IPS-15b (cell line): ENCODE results near the gene FBXO42.

Experiments used
- H3K27me3 ChIP-seq: one replicate; pipeline ENCODE4 v1.6.1; 2013; ENCODE audit warnings: low read length; ENCODE audit not compliant: control insufficient read depth, insufficient read depth
- H3K36me3 ChIP-seq: one replicate; pipeline ENCODE4 v1.6.1; 2013; ENCODE audit warnings: low read length; ENCODE audit not compliant: control insufficient read depth, insufficient read depth
- H3K4me1 ChIP-seq: one replicate; pipeline ENCODE4 v1.6.1; 2013; ENCODE audit warnings: mild to moderate bottlenecking, low read length; ENCODE audit not compliant: control insufficient read depth, insufficient read depth
- H3K4me3 ChIP-seq: one replicate; pipeline ENCODE4 v1.5.1; 2013; ENCODE audit warnings: low read depth, low read length
- H3K9ac ChIP-seq: one replicate; pipeline ENCODE4 v1.6.1; 2013; ENCODE audit warnings: low read depth, mild to moderate bottlenecking, low read length
- H3K9me3 ChIP-seq: one replicate; pipeline ENCODE4 v1.6.1; 2013; ENCODE audit warnings: mild to moderate bottlenecking, low read length; ENCODE audit not compliant: control insufficient read depth, insufficient read depth

The FBXO42 gene

GRCh38 chr1:16340673-16341072 is 11.6 kb downstream of the FBXO42 start:
- H3K36me3 ChIP-seq: no peaks in the 10 kb centered on the region
- H3K4me1 ChIP-seq: no peaks in the 10 kb centered on the region
- no peaks in the 10 kb centered on the region for H3K27me3 ChIP-seq
- H3K9ac ChIP-seq: no peak overlapping the region
- H3K4me3 ChIP-seq: no peak overlapping the region
- no peaks in the 10 kb centered on the region for H3K9me3 ChIP-seq

- Histone ChIP-seq H3K27me3 (no peaks in the 10 kb centered on the region), H3K4me3 (no peak overlapping the region), H3K4me1 (peaks cover 3% of the 10 kb centered on the region), H3K9ac (no peak overlapping the region), H3K9me3 (no peaks in the 10 kb centered on the region), H3K36me3 (no peaks in the 10 kb centered on the region)
Measured at GRCh38 chr1:16338961-16339360, 13.3 kb downstream of the FBXO42 start.

GRCh38 chr1:16334655-16335340 is 17.5 kb downstream of the FBXO42 start:
- Histone ChIP-seq H3K9ac (no peak overlapping the region), H3K4me3 (no peak overlapping the region), H3K27me3 (no peaks in the 10 kb centered on the region), H3K4me1 (peaks cover 3% of the 10 kb centered on the region), H3K9me3 (no peaks in the 10 kb centered on the region), H3K36me3 (no peaks in the 10 kb centered on the region)

GRCh38 chr1:16326833-16327404 is 25.4 kb downstream of the FBXO42 start:
- Histone ChIP-seq H3K9me3 (no peaks in the 10 kb centered on the region), H3K36me3 (no peaks in the 10 kb centered on the region), H3K4me3 (no peak overlapping the region), H3K4me1 (no peaks in the 10 kb centered on the region), H3K27me3 (no peaks in the 10 kb centered on the region), H3K9ac (no peak overlapping the region)

GRCh38 chr1:16324456-16324890 is 27.8 kb downstream of the FBXO42 start:
- Histone ChIP-seq H3K4me3 (no peak overlapping the region), H3K36me3 (no peaks in the 10 kb centered on the region), H3K4me1 (no peaks in the 10 kb centered on the region), H3K9ac (no peak overlapping the region), H3K9me3 (no peaks in the 10 kb centered on the region), H3K27me3 (no peaks in the 10 kb centered on the region)

GRCh38 chr1:16321176-16321867 is 31.0 kb downstream of the FBXO42 start:
- Histone ChIP-seq H3K4me1 (no peaks in the 10 kb centered on the region), H3K9me3 (no peaks in the 10 kb centered on the region), H3K4me3 (no peak overlapping the region), H3K27me3 (no peaks in the 10 kb centered on the region), H3K9ac (no peak overlapping the region), H3K36me3 (no peaks in the 10 kb centered on the region)

- H3K36me3 ChIP-seq: no peaks in the 10 kb centered on the region
- H3K9me3 ChIP-seq: no peaks in the 10 kb centered on the region
- no peaks in the 10 kb centered on the region for H3K27me3 ChIP-seq
- H3K4me3 ChIP-seq: no peak overlapping the region
- no peaks in the 10 kb centered on the region for H3K4me1 ChIP-seq
- H3K9ac ChIP-seq: no peak overlapping the region
Measured at GRCh38 chr1:16318555-16318954, 33.7 kb downstream of the FBXO42 start.

GRCh38 chr1:16315437-16315836 is 36.8 kb downstream of the FBXO42 start:
- Histone ChIP-seq H3K27me3 (no peaks in the 10 kb centered on the region), H3K4me3 (no peak overlapping the region), H3K4me1 (no peaks in the 10 kb centered on the region), H3K9me3 (no peaks in the 10 kb centered on the region), H3K36me3 (no peaks in the 10 kb centered on the region), H3K9ac (no peak overlapping the region)

- Histone ChIP-seq H3K36me3 (peaks cover 6% of the 10 kb centered on the region), H3K4me3 (no peak overlapping the region), H3K9ac (no peak overlapping the region), H3K4me1 (no peaks in the 10 kb centered on the region), H3K27me3 (no peaks in the 10 kb centered on the region), H3K9me3 (no peaks in the 10 kb centered on the region)
Measured at GRCh38 chr1:16307222-16307621, 45.1 kb downstream of the FBXO42 start.

GRCh38 chr1:16302709-16303627 is 49.3 kb downstream of the FBXO42 start:
- Histone ChIP-seq H3K27me3 (no peaks in the 10 kb centered on the region), H3K9ac (no peak overlapping the region), H3K4me1 (no peaks in the 10 kb centered on the region), H3K36me3 (peaks cover 3% of the 10 kb centered on the region), H3K9me3 (no peaks in the 10 kb centered on the region), H3K4me3 (no peak overlapping the region)

GRCh38 chr1:16300436-16300835 is 51.8 kb downstream of the FBXO42 start:
- no peaks in the 10 kb centered on the region for H3K36me3 ChIP-seq
- H3K4me1 ChIP-seq: no peaks in the 10 kb centered on the region
- no peaks in the 10 kb centered on the region for H3K9me3 ChIP-seq
- no peaks in the 10 kb centered on the region for H3K27me3 ChIP-seq
- H3K4me3 ChIP-seq: no peak overlapping the region
- H3K9ac ChIP-seq: no peak overlapping the region
